H9 (cell line): ENCODE data around the gene ACO1. TPM values are rescaled to one million over a fixed set of nuclear protein-coding genes. Genes with fewer than 3 reads are reported as not detected.
A peak's percentile ranks its signal among the peaks of the same experiment; 100 is the strongest.

Experiments
- DNase-seq: peaks from one replicate; pipeline ENCODE4 v3.0.0-alpha.2; 2017
- H2AFZ ChIP-seq: one replicate; pipeline ENCODE4 v1.6.1; 2013; ENCODE audit warnings: mild to moderate bottlenecking, low read length, control low read depth, moderate library complexity
- H2AK5ac ChIP-seq: 2 replicates; pipeline ENCODE4 v1.6.1; 2013; ENCODE audit warnings: low read length, control low read depth, mixed read lengths; ENCODE audit not compliant: insufficient read length
- H2BK120ac ChIP-seq: one replicate; pipeline ENCODE4 v1.6.1; 2013; ENCODE audit warnings: low read depth, mild to moderate bottlenecking, low read length, control low read depth, inconsistent platforms; ENCODE audit not compliant: poor library complexity, severe bottlenecking
- H2BK12ac ChIP-seq: 2 replicates; pipeline ENCODE4 v1.6.1; 2013; ENCODE audit warnings: low read length, control low read depth, mixed read lengths, low read depth; ENCODE audit not compliant: insufficient read length
- H2BK15ac ChIP-seq: 2 replicates; pipeline ENCODE4 v1.6.1; 2013; ENCODE audit warnings: low read depth, low read length, control low read depth
- H2BK20ac ChIP-seq: one replicate; pipeline ENCODE4 v1.6.1; 2013; ENCODE audit warnings: low read depth, mild to moderate bottlenecking, low read length, control low read depth, inconsistent platforms; ENCODE audit not compliant: poor library complexity, severe bottlenecking
- H2BK5ac ChIP-seq: 2 replicates; pipeline ENCODE4 v1.6.1; 2013; ENCODE audit warnings: low read length, control low read depth, mixed read lengths; ENCODE audit not compliant: insufficient read length
- H3K14ac ChIP-seq: 2 replicates; pipeline ENCODE4 v1.6.1; 2013; ENCODE audit warnings: low read length, control low read depth; ENCODE audit not compliant: insufficient read depth
- H3K18ac ChIP-seq: 2 replicates; pipeline ENCODE4 v1.6.1; 2013; ENCODE audit warnings: low read depth, mild to moderate bottlenecking, mixed read lengths, low read length, control low read depth; ENCODE audit not compliant: insufficient read length
- H3K23ac ChIP-seq: 2 replicates; pipeline ENCODE4 v1.6.1; 2013; ENCODE audit warnings: low read length, control low read depth, mixed read lengths, low read depth; ENCODE audit not compliant: insufficient read length
- H3K23me2 ChIP-seq: 2 replicates; pipeline ENCODE4 v1.6.1; 2013; ENCODE audit warnings: low read depth, mild to moderate bottlenecking, mixed read lengths, low read length, control low read depth; ENCODE audit not compliant: insufficient read length, poor library complexity, severe bottlenecking
- H3K27ac ChIP-seq: 2 replicates; pipeline ENCODE4 v1.5.1; 2013; ENCODE audit warnings: low read length, control low read depth, mixed read lengths, low read depth; ENCODE audit not compliant: insufficient read length
- H3K27me3 ChIP-seq: 2 replicates; pipeline ENCODE4 v1.6.1; 2013; ENCODE audit warnings: low read length, control low read depth, inconsistent platforms; ENCODE audit not compliant: insufficient read depth
- H3K4ac ChIP-seq: 2 replicates; pipeline ENCODE4 v1.6.1; 2013; ENCODE audit warnings: low read depth, mild to moderate bottlenecking, control low read depth, inconsistent platforms, low read length, moderate library complexity
- H3K4me1 ChIP-seq: 2 replicates; pipeline ENCODE4 v1.6.1; 2013; ENCODE audit warnings: low read length, control low read depth, inconsistent platforms; ENCODE audit not compliant: insufficient read depth
- H3K4me2 ChIP-seq: 2 replicates; pipeline ENCODE4 v1.6.1; 2013; ENCODE audit warnings: low read length, control low read depth, mixed read lengths; ENCODE audit not compliant: insufficient read length, insufficient read depth
- H3K56ac ChIP-seq: 2 replicates; pipeline ENCODE4 v1.6.1; 2013; ENCODE audit warnings: low read depth, mild to moderate bottlenecking, mixed read lengths, low read length, control low read depth; ENCODE audit not compliant: insufficient read length
- H3K79me1 ChIP-seq: 2 replicates; pipeline ENCODE4 v1.6.1; 2013; ENCODE audit warnings: low read depth, mild to moderate bottlenecking, moderate library complexity, low read length, control low read depth, inconsistent platforms; ENCODE audit not compliant: insufficient read depth, poor library complexity, severe bottlenecking
- H3K79me2 ChIP-seq: 2 replicates; pipeline ENCODE4 v1.6.1; 2013; ENCODE audit warnings: low read length, control low read depth, inconsistent platforms; ENCODE audit not compliant: insufficient read depth
- H3K9ac ChIP-seq: 2 replicates; pipeline ENCODE4 v1.6.1; 2013; ENCODE audit warnings: low read length, control low read depth, mixed read lengths; ENCODE audit not compliant: insufficient read length; ENCODE audit errors: extremely low read depth
- H3K9me3 ChIP-seq: one replicate; pipeline ENCODE4 v1.6.1; 2013; ENCODE audit warnings: low read depth, low read length, inconsistent platforms; ENCODE audit not compliant: control insufficient read depth
- H3T11ph ChIP-seq: one replicate; pipeline ENCODE4 v1.6.1; 2013; ENCODE audit warnings: mild to moderate bottlenecking, low read length, control low read depth, inconsistent platforms
- H4K20me1 ChIP-seq: one replicate; pipeline ENCODE4 v1.6.1; 2013; ENCODE audit not compliant: control insufficient read depth, insufficient read length, insufficient read depth
- H4K5ac ChIP-seq: 2 replicates; pipeline ENCODE4 v1.6.1; 2013; ENCODE audit warnings: low read depth, mild to moderate bottlenecking, mixed read lengths, low read length, control low read depth; ENCODE audit not compliant: insufficient read length
- H4K8ac ChIP-seq: replicated peaks from 2 replicates; pipeline ENCODE4 v1.6.1; 2013; ENCODE audit warnings: low read length, control low read depth, mixed read lengths, low read depth; ENCODE audit not compliant: insufficient read length
- H4K91ac ChIP-seq: 2 replicates; pipeline ENCODE4 v1.6.1; 2013; ENCODE audit warnings: low read depth, mild to moderate bottlenecking, moderate library complexity, mixed read lengths, low read length, control low read depth; ENCODE audit not compliant: insufficient read length
- H3K27ac Mint-ChIP-seq, 3 experiments: 2 replicates in 2 of 3; 3 replicates in 1 of 3; pipeline ENCODE4 v1.8.0; 2020 to 2021; ENCODE audit warnings: mixed read lengths in 3 of 3, mild to moderate bottlenecking in 1 of 3, moderate library complexity in 1 of 3
- H3K27me3 Mint-ChIP-seq: 2 replicates; pipeline ENCODE4 v1.8.0; 2021; ENCODE audit warnings: low read depth, mild to moderate bottlenecking, moderate library complexity, mixed read lengths
- H3K36me3 Mint-ChIP-seq, 3 experiments: 2 replicates in 2 of 3; 3 replicates in 1 of 3; pipeline ENCODE4 v1.8.0; 2020 to 2021; ENCODE audit warnings: low read depth in 3 of 3, mixed read lengths in 3 of 3; ENCODE audit not compliant: insufficient read depth in 1 of 3
- H3K4me1 Mint-ChIP-seq, 2 experiments: 2 replicates each; pipeline ENCODE4 v1.8.0; 2020; ENCODE audit warnings: mixed read lengths in 2 of 2
- H3K4me3 Mint-ChIP-seq, 2 experiments: 2 replicates in 1 of 2; 3 replicates in 1 of 2; pipeline ENCODE4 v1.8.0; 2020 to 2021; ENCODE audit warnings: mild to moderate bottlenecking in 2 of 2, mixed read lengths in 2 of 2, moderate library complexity in 1 of 2
- H3K9me3 Mint-ChIP-seq, 2 experiments: 2 replicates in 1 of 2; 3 replicates in 1 of 2; pipeline ENCODE4 v1.8.0; 2020; ENCODE audit warnings: mild to moderate bottlenecking in 2 of 2, mixed read lengths in 2 of 2, moderate library complexity in 1 of 2
- CTCF ChIP-seq: fragments of 200-600 bp; sonication (generic); conservative IDR thresholded peaks from 3 replicates; pipeline ENCODE4 v1.8.0; 2021; ENCODE audit warnings: antibody characterized with exemption, mild to moderate bottlenecking
- WGBS: extraction: QIAGEN DNeasy Blood & Tissue Kit; methylation state at CpG from one replicate; pipeline ENCODE4 v1.1.7; 2013; ENCODE audit warnings: missing lambda C conversion rate, low lambda C conversion rate, mixed read lengths; ENCODE audit not compliant: insufficient read length; ENCODE audit errors: extremely low coverage; 5-methylcytosine and 5-hydroxymethylcytosine counted together
- total RNA-seq: library from RNA; stranded (reverse); gene quantifications from 2 replicates; pipeline ENCODE4 v1.2.1, GENCODE V29; 2021

Gene ACO1
- total RNA-seq, 1 experiment from 2014 or later, result 44.5 TPM

DNA sequence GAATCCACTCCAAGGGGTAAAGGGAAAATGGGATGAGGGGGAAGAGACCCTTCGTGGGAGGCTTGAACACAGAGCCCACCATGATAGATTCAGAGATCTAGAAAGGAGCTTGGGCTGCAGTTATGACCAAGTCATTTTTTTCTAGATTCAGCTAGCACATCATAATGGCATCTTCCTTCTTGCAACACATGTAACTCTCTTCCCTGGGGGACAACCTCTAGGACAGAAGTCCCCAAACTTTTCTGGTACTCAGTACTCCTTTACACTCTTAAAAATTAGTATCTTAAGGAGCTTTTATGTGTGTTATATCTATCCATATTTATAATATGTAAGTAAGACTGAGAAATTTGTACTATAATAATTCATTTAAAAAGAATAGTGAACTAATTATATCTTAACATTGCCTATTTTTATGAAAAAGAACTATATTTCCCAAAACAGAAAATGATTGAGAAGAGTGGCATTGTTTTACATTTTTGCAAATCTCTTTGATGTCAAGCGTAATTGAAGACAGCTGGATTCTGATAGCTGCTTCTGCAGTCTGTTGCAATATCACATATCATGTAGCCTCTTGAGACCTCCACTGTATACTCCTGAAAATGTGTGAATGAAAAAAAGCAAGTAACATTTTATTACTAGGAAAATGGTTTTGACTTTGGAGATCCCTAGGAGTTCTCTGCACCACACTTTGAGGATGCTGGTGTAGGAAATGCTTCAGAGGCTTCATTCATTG, 875 bp downstream of the ACO1 start:
- Histone ChIP-seq H3K79me2 (peaks cover 7% of the 10 kb centered on the region; the same call in 1 of the 2 replicates), H3K79me1 (no peaks in the 10 kb centered on the region), H3T11ph (no peak overlapping the region), H2BK12ac (no peak overlapping the region), H4K20me1 (peaks cover 2% of the 10 kb centered on the region), H3K4me2 (peak overlapping the region; percentile 80), H3K27me3 (peaks cover 5% of the 10 kb centered on the region; the same call in 1 of the 2 replicates), H2BK20ac (no peak overlapping the region), H3K4ac (no peak overlapping the region), H3K4me1 (peaks cover 3% of the 10 kb centered on the region; the same call in 1 of the 2 replicates), H3K23me2 (peaks cover 12% of the 10 kb centered on the region), H3K14ac (no peak overlapping the region), H2AK5ac (no peak overlapping the region), H4K8ac (no peak overlapping the region), H4K91ac (no peak overlapping the region), H2BK5ac (no peak overlapping the region), H2BK120ac (no peak overlapping the region), H3K23ac (no peak overlapping the region), H3K9ac (peak overlapping the region; percentile 68), H3K9me3 (no peaks in the 10 kb centered on the region), H3K18ac (no peak overlapping the region), H2AFZ (no peak overlapping the region), H3K56ac (no peak overlapping the region), H4K5ac (no peak overlapping the region), H3K27ac (no peak overlapping the region), H2BK15ac (no peak overlapping the region)
- no peak for DNase-seq
- Mint-ChIP-seq H3K36me3 (peaks cover 0 to 1% (median 0%) of the 10 kb centered on the region in 3 experiments; a peak in 2 of 7 replicates), H3K4me1 (peaks cover 20 to 30% of the 10 kb centered on the region in 2 experiments), H3K4me3 (peak overlapping the region; percentile 85 to 93), H3K27me3 (peaks cover 26% of the 10 kb centered on the region), H3K27ac (peak overlapping the region in 1 of 3 experiments; percentile 45; a peak in 1 of 7 replicates), H3K9me3 (no peaks in the 10 kb centered on the region)
- no peak for TF ChIP-seq CTCF
- no CpG with 5 or more reads among the region's 2 CpGs for WGBS
